ENCODE results near the gene FMN1. TPM values are rescaled to one million over a fixed set of nuclear protein-coding genes. Genes with fewer than 3 reads are reported as not detected.

FMN1 gene
- total and polyA plus RNA-seq, 2 of the 13 experiments (the other 11 are each of a cell fraction or from before 2014, with no cell fraction given): 0.20 to 0.60 TPM

- TF ChIP-seq HNRNPL (IDR thresholded peaks at IDR 0.05; ENCODE audit: low read depth, low read length): peak; percentile 75
- no peak for TF ChIP-seq ZNF225 (CRISPR knock-in tag; IDR thresholded peaks at IDR 0.05)
- TF ChIP-seq ZBTB38 (CRISPR knock-in tag; IDR thresholded peaks at IDR 0.05): 0 out of 2 replicates have a peak, but pooled peaks have one; percentile 17
- no peak for TF ChIP-seq PRDM15 (CRISPR knock-in tag; IDR thresholded peaks at IDR 0.05)
- TF ChIP-seq ARNT (IDR thresholded peaks at IDR 0.05): no peak
- TF ChIP-seq ZNF574 (CRISPR knock-in tag; IDR thresholded peaks at IDR 0.05): peak; percentile 17; the same call in 1 of the 2 replicates
- no peak for TF ChIP-seq ETV5 (CRISPR knock-in tag; IDR thresholded peaks at IDR 0.05; ENCODE audit: borderline replicate concordance)
- no peak for TF ChIP-seq ATF3 (CRISPR knock-in tag; IDR thresholded peaks at IDR 0.05)
- 0 out of 2 replicates have a peak, but pooled peaks have one; percentile 49 for TF ChIP-seq ZMYM2 (CRISPR knock-in tag; IDR thresholded peaks at IDR 0.05)
- peak; percentile 63 for TF ChIP-seq HNRNPLL (IDR thresholded peaks at IDR 0.05; ENCODE audit: low read depth, low read length, poor library complexity, severe bottlenecking)
- TF ChIP-seq GRHL1 (CRISPR knock-in tag; conservative IDR thresholded peaks at IDR 0.05): no peak
- peak; percentile 86 for TF ChIP-seq EZH2 (conservative IDR thresholded peaks at IDR 0.05; ENCODE audit: low read depth, low read length)
- TF ChIP-seq RNF2 (conservative IDR thresholded peaks at IDR 0.05; ENCODE audit: low read depth): 0 out of 2 replicates have a peak, but pooled peaks have one; percentile 20
- 0 out of 2 replicates have a peak, but pooled peaks have one; percentile 29 for TF ChIP-seq ZFP91 (CRISPR knock-in tag; IDR thresholded peaks at IDR 0.05; ENCODE audit: borderline replicate concordance)
- no peak for TF ChIP-seq ZNF446 (CRISPR knock-in tag; IDR thresholded peaks at IDR 0.05)
- no peak for TF ChIP-seq ZNF296 (CRISPR knock-in tag; conservative IDR thresholded peaks at IDR 0.05)
- no peak for TF ChIP-seq ZNF570 (CRISPR knock-in tag; IDR thresholded peaks at IDR 0.05; ENCODE audit: borderline replicate concordance)
- TF ChIP-seq ARID2 (CRISPR knock-in tag; IDR thresholded peaks at IDR 0.05; ENCODE audit: borderline replicate concordance): no peak
Measured at GRCh38 chr15:32718227-32718820, 476.2 kb downstream of the FMN1 start (continued).

Measured in HepG2 (cell line).